ENCODE measurements around the gene MT1G.

Gene MT1G

GRCh38 chr16:56688762-56689161 lies 20.9 kb upstream of the MT1G start:
- no peak overlapping the region for H3K27ac ChIP-seq (ENCODE audit: low read depth, low read length, poor library complexity, severe bottlenecking)

GRCh38 chr16:56686758-56687157 lies 18.9 kb upstream of the MT1G start:
- Histone ChIP-seq H3K9me2 (ENCODE audit: low read depth, low read length) (no peaks in the 10 kb centered on the region), H2AFZ (ENCODE audit: low read length) (no peak overlapping the region), H3K27me3 (ENCODE audit: insufficient read depth, low read length) (no peaks in the 10 kb centered on the region; the same call in 1 of the 2 replicates), H3K4me3 (ENCODE audit: low read depth, low read length, poor library complexity, severe bottlenecking) (no peak overlapping the region), H3K36me3 (ENCODE audit: insufficient read depth, low read length) (no peaks in the 10 kb centered on the region), H3K4me2 (ENCODE audit: low read length) (no peak overlapping the region), H3K9ac (ENCODE audit: low read length) (no peak overlapping the region), H3K4me1 (ENCODE audit: insufficient read depth, low read length, severe bottlenecking) (peaks cover 11% of the 10 kb centered on the region), H3K79me2 (ENCODE audit: insufficient read depth, low read length) (no peaks in the 10 kb centered on the region), H3K9me3 (ENCODE audit: low read length) (no peaks in the 10 kb centered on the region), H3F3A (ENCODE audit: insufficient read depth, low read length) (no peaks in the 10 kb centered on the region), H3K27ac (ENCODE audit: low read depth, low read length, poor library complexity, severe bottlenecking) (no peak overlapping the region), H4K20me1 (ENCODE audit: insufficient read depth, low read length) (no peaks in the 10 kb centered on the region)
- no peak for TF ChIP-seq CTCF (IDR thresholded peaks at IDR 0.05; ENCODE audit: low read length)

More at GRCh38 chr16:56688762-56689161, 20.9 kb upstream of the MT1G start:
- no peaks in the 10 kb centered on the region; the same call in 1 of the 2 replicates for H3K27me3 ChIP-seq (ENCODE audit: insufficient read depth, low read length)
- no peaks in the 10 kb centered on the region for H3F3A ChIP-seq (ENCODE audit: insufficient read depth, low read length)
- H3K79me2 ChIP-seq (ENCODE audit: insufficient read depth, low read length), result no peaks in the 10 kb centered on the region
- no peak overlapping the region for H2AFZ ChIP-seq (ENCODE audit: low read length)
- no peaks in the 10 kb centered on the region for H3K9me3 ChIP-seq (ENCODE audit: low read length)
- H3K4me1 ChIP-seq (ENCODE audit: insufficient read depth, low read length, severe bottlenecking), result no peaks in the 10 kb centered on the region
- H3K9me2 ChIP-seq (ENCODE audit: low read depth, low read length), result no peaks in the 10 kb centered on the region
- H3K4me2 ChIP-seq (ENCODE audit: low read length), result no peak overlapping the region
- TF ChIP-seq CTCF (IDR thresholded peaks at IDR 0.05; ENCODE audit: low read length), result no peak
- TF ChIP-seq EZH2 (IDR thresholded peaks at IDR 0.05; ENCODE audit: borderline replicate concordance, low read length), result no peak
- no peaks in the 10 kb centered on the region for H4K20me1 ChIP-seq (ENCODE audit: insufficient read depth, low read length)
- no peaks in the 10 kb centered on the region for H3K36me3 ChIP-seq (ENCODE audit: insufficient read depth, low read length)
- H3K4me3 ChIP-seq (ENCODE audit: low read depth, low read length, poor library complexity, severe bottlenecking), result no peak overlapping the region
- H3K9ac ChIP-seq (ENCODE audit: low read length), result no peak overlapping the region

- H3F3A ChIP-seq (ENCODE audit: insufficient read depth, low read length), result no peaks in the 10 kb centered on the region
- H3K4me2 ChIP-seq (ENCODE audit: low read length), result no peak overlapping the region
- H3K9me3 ChIP-seq (ENCODE audit: low read length), result no peaks in the 10 kb centered on the region
- H3K79me2 ChIP-seq (ENCODE audit: insufficient read depth, low read length), result no peaks in the 10 kb centered on the region
- H3K9ac ChIP-seq (ENCODE audit: low read length), result no peak overlapping the region
- no peaks in the 10 kb centered on the region for H3K36me3 ChIP-seq (ENCODE audit: insufficient read depth, low read length)
- TF ChIP-seq CTCF (IDR thresholded peaks at IDR 0.05; ENCODE audit: low read length) (no peak), EZH2 (IDR thresholded peaks at IDR 0.05; ENCODE audit: borderline replicate concordance, low read length) (no peak)
- no peaks in the 10 kb centered on the region; the same call in 1 of the 2 replicates for H3K27me3 ChIP-seq (ENCODE audit: insufficient read depth, low read length)
- H2AFZ ChIP-seq (ENCODE audit: low read length), result no peak overlapping the region
- H3K9me2 ChIP-seq (ENCODE audit: low read depth, low read length), result no peaks in the 10 kb centered on the region
- H3K27ac ChIP-seq (ENCODE audit: low read depth, low read length, poor library complexity, severe bottlenecking), result no peak overlapping the region
- peaks cover 12% of the 10 kb centered on the region for H3K4me1 ChIP-seq (ENCODE audit: insufficient read depth, low read length, severe bottlenecking)
- H4K20me1 ChIP-seq (ENCODE audit: insufficient read depth, low read length), result no peaks in the 10 kb centered on the region
- H3K4me3 ChIP-seq (ENCODE audit: low read depth, low read length, poor library complexity, severe bottlenecking), result no peak overlapping the region
Observed at GRCh38 chr16:56684926-56685590, 17.2 kb upstream of the MT1G start.

All from OCI-LY1 (cell line).